HepG2 (cell line): ENCODE measurements around the gene TSGA10IP. TPM values are rescaled to one million over a fixed set of nuclear protein-coding genes. Genes with fewer than 3 reads are reported as not detected.

ENCODE experiments used
- ATAC-seq: fragments of 200-7000 bp; cut with Tn5 transposase; 3 replicates; pipeline ENCODE4 v1.9.1; 2020; ENCODE audit warnings: mild to moderate bottlenecking, moderate library complexity
- BruUV-seq: library from RNA; stranded (reverse); fragments of 400-500 nt; replicated peaks from 2 replicates; lab custom pipeline; 2021; lab: Mats Ljungman, UMichigan
- CTCF ChIA-PET: fragments of 300-600 bp; formaldehyde crosslinking; extraction: SDS; loops from one replicate; lab custom pipeline; 2021; ENCODE audit warnings: low total read pairs, inconsistent platforms, low intra/inter-chr PET ratio; lab: Yijun Ruan, JAX
- POLR2A ChIA-PET: fragments of 350-600 bp; sonication (Branson Sonifier 250); formaldehyde crosslinking; loops from one replicate; lab custom pipeline; 2020; ENCODE audit warnings: antibody characterized with exemption, inconsistent platforms; lab: Yijun Ruan, JAX
- DNase-seq: peaks from one replicate; pipeline ENCODE4 v3.0.0-alpha.2; 2015; ENCODE audit warnings: low spot score
- FAIRE-seq: peaks from 3 replicates; lab custom pipeline; 2011; peaks lifted over from hg19 to GRCh38; lab: Jason Lieb, UNC
- H2AFZ ChIP-seq: one replicate; pipeline ENCODE4 v1.6.1; 2011; ENCODE audit warnings: low read length, inconsistent platforms
- H3K27ac ChIP-seq: fragments of 300-600 bp; 3 replicates; pipeline ENCODE4 v1.8.0; 2011; ENCODE audit warnings: mixed run types, mild to moderate bottlenecking, mixed read lengths, low read length, inconsistent platforms; ENCODE audit not compliant: insufficient read depth; ENCODE audit errors: extremely low read length
- H3K27me3 ChIP-seq, 2 experiments: fragments of 200-600 bp in 1 of 2; 2 replicates in 1 of 2; 3 replicates in 1 of 2; pipeline versions ENCODE4 v1.6.0 to v1.8.0; 2011; ENCODE audit warnings: low read length in 2 of 2, mild to moderate bottlenecking in 2 of 2, moderate library complexity in 2 of 2, inconsistent platforms in 1 of 2; ENCODE audit not compliant: insufficient read depth in 2 of 2, control insufficient read depth in 1 of 2
- H3K36me3 ChIP-seq, 2 experiments: fragments of 200-600 bp in 1 of 2; replicated peaks in 1 of 2; 2 replicates in 1 of 2; 3 replicates in 1 of 2; pipeline versions ENCODE4 v1.5.1 to v1.8.0; 2011; ENCODE audit warnings: low read length in 2 of 2, inconsistent platforms in 1 of 2; ENCODE audit not compliant: insufficient read depth in 2 of 2, control insufficient read depth in 1 of 2
- H3K4me1 ChIP-seq: 2 replicates; pipeline ENCODE4 v1.5.1; 2012; ENCODE audit warnings: low read length, inconsistent platforms; ENCODE audit not compliant: insufficient read depth
- H3K4me2 ChIP-seq: 2 replicates; pipeline ENCODE4 v1.6.0; 2011; ENCODE audit warnings: low read depth, low read length, inconsistent platforms
- H3K4me3 ChIP-seq, 3 experiments: fragments of 200-600 bp in 1 of 3; sonication (generic), shearing (Covaris generic) in 1 of 3; replicated peaks in 1 of 3; 2 replicates each; pipeline ENCODE4 v1.5.1; 2011 to 2016; ENCODE audit warnings: low read length in 3 of 3, inconsistent platforms in 2 of 3, low read depth in 2 of 3, mild to moderate bottlenecking in 2 of 3, control low read depth in 1 of 3, mixed read lengths in 1 of 3; ENCODE audit not compliant: insufficient read depth in 1 of 3
- H3K79me2 ChIP-seq: one replicate; pipeline ENCODE4 v1.6.1; 2011; ENCODE audit warnings: low read length, inconsistent platforms; ENCODE audit not compliant: insufficient read depth
- H3K9ac ChIP-seq: 2 replicates; pipeline ENCODE4 v1.6.0; 2011; ENCODE audit warnings: mild to moderate bottlenecking, low read depth, low read length, inconsistent platforms; ENCODE audit not compliant: insufficient read depth
- H3K9me3 ChIP-seq: 2 replicates; pipeline ENCODE4 v1.5.1; 2012; ENCODE audit warnings: mild to moderate bottlenecking, low read length
- H4K20me1 ChIP-seq: 2 replicates; pipeline ENCODE4 v1.6.0; 2011; ENCODE audit warnings: inconsistent platforms, mild to moderate bottlenecking, low read length, moderate library complexity; ENCODE audit not compliant: insufficient read depth
- ADNP ChIP-seq: sonication (generic); formaldehyde crosslinking; IDR thresholded peaks from 2 replicates; pipeline ENCODE4 v1.4.0; 2020; ENCODE audit warnings: missing genetic modification reagents
- IKZF4 ChIP-seq: sonication (generic); formaldehyde crosslinking; IDR thresholded peaks from 2 replicates; pipeline ENCODE4 v1.5.1; 2020; ENCODE audit warnings: borderline replicate concordance, mild to moderate bottlenecking, low read depth, missing genetic modification reagents; ENCODE audit errors: not compliant biosample characterization
- PAF1 ChIP-seq: IDR thresholded peaks from 2 replicates; pipeline ENCODE4 v1.6.1; 2016; ENCODE audit warnings: missing genetic modification reagents, missing compliant biosample characterization
- ZNF274 ChIP-seq: sonication (generic); formaldehyde crosslinking; IDR thresholded peaks from 2 replicates; pipeline ENCODE4 v1.5.1; 2020; ENCODE audit warnings: mild to moderate bottlenecking, missing genetic modification reagents
- ZNF546 ChIP-seq: sonication (generic); formaldehyde crosslinking; conservative IDR thresholded peaks from 2 replicates; pipeline ENCODE4 v1.8.1; 2023; ENCODE audit warnings: mild to moderate bottlenecking, missing genetic modification reagents
- ZNF550 ChIP-seq: sonication (generic); formaldehyde crosslinking; IDR thresholded peaks from 2 replicates; pipeline ENCODE4 v1.4.0; 2020; ENCODE audit warnings: mild to moderate bottlenecking, missing genetic modification reagents, borderline replicate concordance
- WGBS: methylation state at CpG from one replicate; pipeline ENCODE4 v1.1.6; 2017; ENCODE audit warnings: low lambda C conversion rate; 5-methylcytosine and 5-hydroxymethylcytosine counted together
- in situ Hi-C: cut with HindIII; loops from 2 replicates; pipeline ENCODE4 v1.10.0; 2017; ENCODE audit warnings: low pct_unique_long_range_greater_than_20kb; ENCODE audit not compliant: extremely low pct_ligation_motif_present
- intact Hi-C: fragments of 100-400 bp; cut with micrococcal nuclease; formaldehyde crosslinking; loops from one replicate; pipeline ENCODE4 v1.10.0; 2022; ENCODE audit not compliant: unreplicated experiment
- polyA plus RNA-seq, 8 experiments: library from polyadenylated mRNA; depleted of rRNA in 3 of 8; stranded (reverse) in 7 of 8; unstranded in 1 of 8; fragments of >200 nt; fragmentation: Illumina TruSeq in 4 of 8; extraction: Trizol in 4 of 8; gene quantifications; 2 replicates each; pipeline versions ENCODE4 v1.2.1 to v1.2.3, GENCODE V29; 2011 to 2016; ENCODE audit warnings: low read depth in 4 of 8, missing spikeins in 1 of 8, mixed read lengths in 1 of 8; ENCODE audit not compliant: insufficient read depth in 1 of 8
- total RNA-seq, 5 experiments: library from RNA; depleted of rRNA; stranded (reverse); fragments of >200 nt; fragmentation: Illumina TruSeq; extraction: Trizol; gene quantifications; 2 replicates each; pipeline ENCODE4 v1.2.3, GENCODE V29; 2016; ENCODE audit warnings: low read depth in 1 of 5
- TF ChIP-seq, protein P1 (sequence below): sonication (generic); formaldehyde crosslinking; IDR thresholded peaks from 2 replicates; pipeline ENCODE4 v1.5.1; 2020; ENCODE audit warnings: missing genetic modification reagents, mild to moderate bottlenecking, borderline replicate concordance
- TF ChIP-seq, protein P2 (sequence below): conservative IDR thresholded peaks from 2 replicates; pipeline ENCODE4 v1.6.1; 2018; ENCODE audit warnings: missing genetic modification reagents

TSGA10IP gene
- total and polyA plus RNA-seq, 2 of the 13 experiments (the other 11 are each of a cell fraction or from before 2014, with no cell fraction given) = not detected

DNA sequence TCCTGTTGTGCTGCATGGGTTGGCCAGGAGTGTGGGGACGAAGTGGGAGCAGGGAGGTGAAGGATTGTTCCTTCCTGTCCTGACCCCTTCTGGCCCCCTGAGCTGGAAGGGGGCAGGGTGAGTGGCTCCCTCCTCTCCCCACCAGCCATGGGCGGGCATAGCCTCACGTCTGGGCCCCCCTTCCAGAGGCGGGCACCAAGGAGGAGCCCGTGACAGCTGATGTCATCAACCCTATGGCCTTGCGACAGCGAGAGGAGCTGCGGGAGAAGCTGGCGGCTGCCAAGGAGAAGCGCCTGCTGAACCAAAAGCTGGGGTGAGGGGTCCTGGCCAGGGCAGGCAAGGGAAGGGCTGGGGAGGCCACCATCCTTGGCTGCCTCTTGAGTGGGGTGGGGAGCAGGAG lies 19.6 kb downstream of the TSGA10IP start:
- Histone ChIP-seq H4K20me1 (no peaks in the 10 kb centered on the region), H3K27ac (no peak overlapping the region), H3K27me3 (no peaks in the 10 kb centered on the region; a peak in 2 of 5 replicates), H3K36me3 (peaks cover 31 to 49% of the 10 kb centered on the region in 2 experiments), H2AFZ (no peak overlapping the region), H3K4me3 (no peak overlapping the region), H3K4me2 (no peak overlapping the region), H3K79me2 (peaks cover 22% of the 10 kb centered on the region), H3K9me3 (no peaks in the 10 kb centered on the region), H3K4me1 (peaks cover 26% of the 10 kb centered on the region), H3K9ac (no peak overlapping the region)
- ChIA-PET POLR2A (no interaction called here), CTCF (no interaction called here)
- FAIRE-seq (no peak), ATAC-seq (no peak), DNase-seq (no peak)
- intact Hi-C loops (no loop called here), in situ Hi-C loops (no loop called here)
- TF ChIP-seq ZNF274 (CRISPR knock-in tag) = no peak
- TF ChIP-seq, protein P1, sequence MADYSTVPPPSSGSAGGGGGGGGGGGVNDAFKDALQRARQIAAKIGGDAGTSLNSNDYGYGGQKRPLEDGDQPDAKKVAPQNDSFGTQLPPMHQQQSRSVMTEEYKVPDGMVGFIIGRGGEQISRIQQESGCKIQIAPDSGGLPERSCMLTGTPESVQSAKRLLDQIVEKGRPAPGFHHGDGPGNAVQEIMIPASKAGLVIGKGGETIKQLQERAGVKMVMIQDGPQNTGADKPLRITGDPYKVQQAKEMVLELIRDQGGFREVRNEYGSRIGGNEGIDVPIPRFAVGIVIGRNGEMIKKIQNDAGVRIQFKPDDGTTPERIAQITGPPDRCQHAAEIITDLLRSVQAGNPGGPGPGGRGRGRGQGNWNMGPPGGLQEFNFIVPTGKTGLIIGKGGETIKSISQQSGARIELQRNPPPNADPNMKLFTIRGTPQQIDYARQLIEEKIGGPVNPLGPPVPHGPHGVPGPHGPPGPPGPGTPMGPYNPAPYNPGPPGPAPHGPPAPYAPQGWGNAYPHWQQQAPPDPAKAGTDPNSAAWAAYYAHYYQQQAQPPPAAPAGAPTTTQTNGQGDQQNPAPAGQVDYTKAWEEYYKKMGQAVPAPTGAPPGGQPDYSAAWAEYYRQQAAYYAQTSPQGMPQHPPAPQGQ (CRISPR knock-in tag) = no peak
- no peak for TF ChIP-seq IKZF4
- TF ChIP-seq, protein P2, sequence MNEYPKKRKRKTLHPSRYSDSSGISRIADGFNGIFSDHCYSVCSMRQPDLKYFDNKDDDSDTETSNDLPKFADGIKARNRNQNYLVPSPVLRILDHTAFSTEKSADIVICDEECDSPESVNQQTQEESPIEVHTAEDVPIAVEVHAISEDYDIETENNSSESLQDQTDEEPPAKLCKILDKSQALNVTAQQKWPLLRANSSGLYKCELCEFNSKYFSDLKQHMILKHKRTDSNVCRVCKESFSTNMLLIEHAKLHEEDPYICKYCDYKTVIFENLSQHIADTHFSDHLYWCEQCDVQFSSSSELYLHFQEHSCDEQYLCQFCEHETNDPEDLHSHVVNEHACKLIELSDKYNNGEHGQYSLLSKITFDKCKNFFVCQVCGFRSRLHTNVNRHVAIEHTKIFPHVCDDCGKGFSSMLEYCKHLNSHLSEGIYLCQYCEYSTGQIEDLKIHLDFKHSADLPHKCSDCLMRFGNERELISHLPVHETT (CRISPR knock-in tag) = no peak
- TF ChIP-seq ZNF546 (CRISPR knock-in tag) = no peak
- TF ChIP-seq ZNF550 (CRISPR knock-in tag) = no peak
- TF ChIP-seq ADNP = no peak
- no peak for TF ChIP-seq PAF1 (CRISPR knock-in tag)
- WGBS = 90% methylated on average over 4 of the region's 10 CpGs
- BruUV-seq = no TSS peak
